Measurements from ENCODE around the gene PRRX1.

DNA sequence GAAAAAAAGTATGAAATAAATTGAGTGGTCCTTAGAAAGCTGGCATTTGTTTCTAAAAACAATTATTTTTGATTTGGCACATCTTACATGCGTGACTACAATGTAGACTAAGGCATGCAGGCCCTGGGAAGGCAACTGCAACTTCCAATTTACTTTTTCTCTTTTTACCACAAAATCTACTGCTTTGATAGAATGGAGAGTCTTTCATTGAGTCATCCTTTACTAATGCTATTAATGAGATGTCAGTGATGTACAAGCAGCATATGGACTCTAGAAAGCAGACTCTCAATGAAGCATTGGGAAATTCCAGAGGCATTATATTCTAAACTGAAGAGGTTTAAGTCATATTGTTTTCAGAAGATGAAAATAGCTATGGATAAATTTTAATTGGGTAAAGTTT is 29.6 kb upstream of the PRRX1 start:
- no peak for TF ChIP-seq POLR2A (IDR thresholded peaks at IDR 0.05; ENCODE audit: low read depth, low read length)
- no peak for TF ChIP-seq POU2F2 (IDR thresholded peaks at IDR 0.05; ENCODE audit: low read depth, low read length)
- TF ChIP-seq POLR2AphosphoS5 (IDR thresholded peaks at IDR 0.05; ENCODE audit: low read depth, low read length): no peak

Measured in GM12891 (cell line).